Stimulated activated CD8-positive, alpha-beta memory T cell treated with anti-CD3 and anti-CD28 coated beads, Interleukin-7, amount 100 ng/mL, for 4 hours (primary cell): ENCODE measurements around the gene PFAS.
A peak's percentile ranks its signal among the peaks of the same experiment; 100 is the strongest.
"Not testable (repeated sequence)": the region's sequence is repeated elsewhere in the genome, so short reads cannot be mapped to it uniquely, and the experiment has no call there.

Source experiments
- DNase-seq, 2 donors: peaks; one replicate each; pipeline ENCODE4 v3.0.0-alpha.2; 2020; ENCODE audit warnings: low read depth in 2 of 2

PFAS gene, protein sequence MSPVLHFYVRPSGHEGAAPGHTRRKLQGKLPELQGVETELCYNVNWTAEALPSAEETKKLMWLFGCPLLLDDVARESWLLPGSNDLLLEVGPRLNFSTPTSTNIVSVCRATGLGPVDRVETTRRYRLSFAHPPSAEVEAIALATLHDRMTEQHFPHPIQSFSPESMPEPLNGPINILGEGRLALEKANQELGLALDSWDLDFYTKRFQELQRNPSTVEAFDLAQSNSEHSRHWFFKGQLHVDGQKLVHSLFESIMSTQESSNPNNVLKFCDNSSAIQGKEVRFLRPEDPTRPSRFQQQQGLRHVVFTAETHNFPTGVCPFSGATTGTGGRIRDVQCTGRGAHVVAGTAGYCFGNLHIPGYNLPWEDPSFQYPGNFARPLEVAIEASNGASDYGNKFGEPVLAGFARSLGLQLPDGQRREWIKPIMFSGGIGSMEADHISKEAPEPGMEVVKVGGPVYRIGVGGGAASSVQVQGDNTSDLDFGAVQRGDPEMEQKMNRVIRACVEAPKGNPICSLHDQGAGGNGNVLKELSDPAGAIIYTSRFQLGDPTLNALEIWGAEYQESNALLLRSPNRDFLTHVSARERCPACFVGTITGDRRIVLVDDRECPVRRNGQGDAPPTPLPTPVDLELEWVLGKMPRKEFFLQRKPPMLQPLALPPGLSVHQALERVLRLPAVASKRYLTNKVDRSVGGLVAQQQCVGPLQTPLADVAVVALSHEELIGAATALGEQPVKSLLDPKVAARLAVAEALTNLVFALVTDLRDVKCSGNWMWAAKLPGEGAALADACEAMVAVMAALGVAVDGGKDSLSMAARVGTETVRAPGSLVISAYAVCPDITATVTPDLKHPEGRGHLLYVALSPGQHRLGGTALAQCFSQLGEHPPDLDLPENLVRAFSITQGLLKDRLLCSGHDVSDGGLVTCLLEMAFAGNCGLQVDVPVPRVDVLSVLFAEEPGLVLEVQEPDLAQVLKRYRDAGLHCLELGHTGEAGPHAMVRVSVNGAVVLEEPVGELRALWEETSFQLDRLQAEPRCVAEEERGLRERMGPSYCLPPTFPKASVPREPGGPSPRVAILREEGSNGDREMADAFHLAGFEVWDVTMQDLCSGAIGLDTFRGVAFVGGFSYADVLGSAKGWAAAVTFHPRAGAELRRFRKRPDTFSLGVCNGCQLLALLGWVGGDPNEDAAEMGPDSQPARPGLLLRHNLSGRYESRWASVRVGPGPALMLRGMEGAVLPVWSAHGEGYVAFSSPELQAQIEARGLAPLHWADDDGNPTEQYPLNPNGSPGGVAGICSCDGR (N-terminal part only)

DNA sequence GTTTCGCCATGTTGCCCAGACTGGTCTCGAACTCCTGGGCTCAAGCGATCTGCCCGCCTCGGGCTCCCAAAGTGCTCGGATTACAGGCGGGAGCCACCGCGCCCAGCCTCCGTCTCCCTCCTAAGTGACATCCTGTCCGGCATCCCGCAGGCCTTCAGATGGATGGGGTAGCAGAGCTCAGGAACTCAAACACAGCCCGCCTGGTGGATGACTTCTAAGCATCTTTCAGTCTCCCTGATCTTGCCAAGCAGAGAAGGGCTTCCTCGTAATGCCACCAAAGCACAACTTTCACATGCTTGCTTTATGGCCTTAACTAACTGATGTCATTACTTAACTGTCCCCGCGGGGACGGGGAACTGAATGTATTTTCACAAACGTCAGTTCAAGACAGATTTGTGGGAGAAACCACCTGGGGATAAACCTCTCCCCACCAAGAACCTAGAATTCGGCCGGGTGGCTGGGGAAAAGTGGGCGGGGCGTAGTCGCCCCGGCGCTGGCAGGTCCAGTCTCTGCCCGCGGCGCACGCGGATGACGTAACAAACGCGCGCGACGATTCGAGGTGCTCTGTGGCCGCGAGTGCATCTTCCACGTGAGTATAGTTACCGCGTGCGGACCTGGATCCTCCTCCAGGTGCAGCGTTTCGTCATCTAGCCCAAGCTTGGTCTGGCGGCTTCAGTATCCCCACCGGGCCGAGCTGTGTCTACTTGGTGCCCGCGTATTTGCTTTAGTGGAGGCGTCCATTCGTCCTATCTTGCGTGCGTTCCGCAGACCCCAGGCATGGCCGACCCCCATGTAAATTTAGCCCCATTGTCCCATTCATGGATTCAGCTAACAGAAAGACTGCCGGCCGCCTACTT is at the start of gene PFAS:
PFAS (plus strand) TSS at position 539 of the 857 bp plus-strand sequence. CDS start 4,649 bp downstream, outside the sequence.
- DNase-seq = peak; percentile 94 to 97

DNA sequence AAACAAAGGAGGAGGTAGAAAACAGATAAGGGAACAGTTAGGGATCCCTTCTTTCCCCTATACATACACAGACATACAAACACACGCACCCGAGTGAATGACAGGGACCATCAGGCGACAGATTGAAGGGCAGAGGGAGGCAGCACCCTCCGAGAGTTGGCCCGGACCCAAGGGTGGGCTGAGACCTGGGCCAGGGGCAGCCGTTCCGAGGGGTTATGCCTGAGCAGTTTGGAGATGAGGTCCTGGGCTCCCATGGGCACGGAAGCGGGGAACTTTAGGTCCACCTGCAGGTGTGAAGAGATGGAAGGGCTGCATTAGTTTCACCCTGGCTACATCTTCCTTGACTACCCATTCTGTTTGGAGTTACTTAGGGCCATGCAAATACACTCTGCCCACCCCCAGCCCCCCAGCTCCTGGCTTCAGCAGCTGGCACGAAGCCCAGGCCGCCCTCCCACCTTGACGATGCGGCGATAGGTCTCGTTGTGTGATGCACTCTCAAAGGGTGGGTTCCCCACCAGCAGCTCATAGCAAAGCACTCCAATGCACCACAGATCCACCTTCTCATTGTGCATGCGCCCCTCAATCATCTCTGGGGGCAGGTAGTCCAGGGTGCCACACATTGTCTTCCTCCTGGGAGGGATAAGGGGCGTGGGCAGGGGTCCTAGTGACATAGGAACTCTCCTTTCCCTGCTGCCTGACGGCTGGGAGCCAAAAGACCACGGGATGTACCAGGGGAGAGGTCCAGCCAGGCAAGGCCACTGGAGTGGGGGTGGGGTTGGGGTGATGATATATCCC is 44.1 kb upstream of the PFAS start:
- DNase-seq = no peak

DNA sequence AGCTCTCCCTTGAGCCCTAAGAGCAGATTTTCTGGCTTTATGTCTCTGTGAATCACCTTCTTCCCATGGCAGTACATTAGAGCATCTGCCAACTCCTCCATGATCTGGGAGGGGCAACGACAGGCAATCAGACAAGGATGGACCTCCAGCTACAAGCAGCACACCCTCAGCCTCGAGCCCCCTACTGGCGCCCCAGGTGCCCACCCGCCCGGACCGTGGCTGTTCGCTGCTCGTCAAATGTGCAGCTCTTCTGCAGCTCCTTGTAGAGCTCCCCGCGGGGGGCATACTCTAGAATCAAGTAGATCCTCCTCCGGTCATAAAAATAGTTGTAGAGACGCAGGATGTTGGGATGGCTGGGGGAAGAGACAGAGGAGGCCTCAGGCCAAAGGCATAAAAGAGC is 42.6 kb upstream of the PFAS start:
- DNase-seq = no peak

DNA sequence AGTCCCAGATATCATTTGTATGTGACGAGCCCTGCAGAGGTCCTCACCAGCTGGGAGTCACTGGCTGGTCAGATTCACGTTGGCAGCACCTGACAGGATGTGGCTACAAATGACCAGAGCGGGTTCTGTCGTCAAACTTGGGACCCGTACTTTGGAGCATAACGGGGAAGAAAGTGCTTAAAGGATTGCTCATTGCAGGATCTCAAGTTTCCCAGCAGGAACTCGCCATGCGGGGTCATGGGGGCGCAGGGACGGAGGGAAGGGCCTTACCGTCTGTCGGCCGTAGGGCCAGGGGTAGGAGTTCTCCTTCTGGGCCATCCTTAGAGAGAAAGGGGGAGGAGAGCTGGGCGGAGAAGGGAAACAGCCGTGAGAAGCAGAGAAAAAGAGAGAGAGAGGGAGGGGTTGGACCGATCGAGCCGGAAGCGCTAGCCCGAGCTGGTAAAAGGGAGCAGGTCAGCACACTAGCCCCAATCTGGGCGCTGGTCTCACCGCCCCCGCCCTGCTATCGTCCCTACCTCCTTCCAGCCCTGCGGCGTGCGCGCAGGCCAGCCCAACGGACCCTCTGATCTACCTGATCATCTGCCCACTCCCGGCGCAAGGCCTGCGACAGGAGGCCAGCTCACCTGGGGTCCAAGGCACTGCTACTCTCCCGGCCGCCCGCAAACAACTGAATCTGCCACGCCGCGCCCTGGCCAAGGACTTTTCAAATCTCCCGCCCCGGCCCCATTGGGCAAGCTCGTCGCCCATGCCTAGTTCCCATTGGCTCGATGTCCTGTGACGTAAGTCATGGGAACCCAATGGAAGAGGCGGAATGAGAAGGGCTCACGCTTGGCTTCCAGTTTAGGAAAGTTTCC is 39.0 kb upstream of the PFAS start, which contains the start of gene AURKB:
AURKB (minus strand) TSS at position 669 of the 854 bp plus-strand sequence; CDS start at position 318, 351 bp downstream.
- peak; percentile 84 to 90 for DNase-seq

DNA sequence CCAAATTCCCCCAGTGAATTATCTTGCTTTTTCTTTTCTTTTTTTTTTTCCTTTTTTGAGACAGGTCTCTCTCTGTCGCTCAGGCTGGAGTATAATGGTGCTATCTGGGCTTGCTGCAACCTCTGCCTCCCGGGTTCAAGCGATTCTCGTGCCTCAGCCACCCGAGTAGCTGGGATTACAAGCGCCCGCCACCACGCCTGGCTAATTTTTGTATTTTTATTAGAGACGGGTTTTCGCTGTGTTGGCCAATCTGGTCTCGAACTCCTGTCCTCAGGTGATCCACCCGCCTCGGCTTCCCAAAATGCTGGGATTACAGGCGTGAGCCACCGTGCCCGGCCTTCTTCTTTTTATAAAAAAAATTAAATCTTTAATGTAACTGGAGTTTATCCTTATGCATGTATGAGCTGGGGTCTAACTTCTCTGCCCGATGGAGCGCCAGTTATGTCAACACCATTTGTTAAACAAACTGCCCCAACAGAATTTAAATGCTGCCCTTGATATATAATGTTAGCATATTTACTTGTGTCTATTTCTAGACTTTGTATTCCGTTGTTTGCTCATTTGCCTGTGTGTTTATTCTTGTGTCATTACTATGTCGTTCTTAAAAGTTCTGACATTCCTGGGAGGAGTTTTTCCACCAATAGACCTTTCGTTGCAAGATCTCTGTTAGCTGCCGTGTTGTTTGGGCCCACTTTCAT is 38.2 kb upstream of the PFAS start:
- DNase-seq = no peak

DNA sequence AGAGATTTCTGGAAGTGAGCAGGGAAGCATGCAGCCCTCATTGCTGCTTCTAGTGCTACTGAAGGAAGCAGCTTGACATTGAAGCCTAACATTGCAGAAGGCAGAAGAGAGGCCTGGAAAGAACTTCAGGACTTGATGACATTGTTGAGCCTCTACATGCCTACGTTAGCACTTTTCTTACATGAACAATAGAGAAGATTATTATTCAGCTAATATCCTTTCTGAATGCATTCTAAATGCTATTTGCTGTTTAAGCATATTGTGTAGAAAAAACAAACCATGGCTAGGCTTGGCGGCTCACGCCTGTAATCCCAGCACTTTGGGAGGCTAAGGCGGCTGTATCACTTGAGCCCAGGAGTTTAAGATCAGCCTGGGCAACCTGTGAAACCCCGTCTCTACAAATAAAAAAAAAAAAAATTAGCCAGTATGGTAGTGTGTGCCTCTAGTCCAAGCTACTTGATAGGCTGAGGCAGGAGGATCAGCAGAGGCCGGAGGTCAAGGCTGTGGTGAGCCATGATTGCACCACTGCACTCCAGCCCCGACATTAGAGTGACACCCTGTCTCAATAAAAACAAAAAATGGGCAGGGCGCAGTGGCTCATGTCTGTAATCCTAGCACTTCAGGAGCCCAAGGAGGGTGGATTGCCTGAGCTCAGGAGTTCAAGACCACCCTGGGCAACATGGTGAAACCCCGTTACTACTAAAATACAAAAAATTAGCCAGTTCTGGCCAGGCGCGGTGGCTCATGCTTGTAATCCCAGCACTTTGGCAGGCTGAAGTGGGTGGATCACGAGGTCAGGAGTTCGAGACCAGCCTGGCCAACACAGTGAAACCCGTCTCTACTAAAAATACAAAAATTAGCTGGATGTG is 36.5 kb upstream of the PFAS start:
- no peak for DNase-seq

DNA sequence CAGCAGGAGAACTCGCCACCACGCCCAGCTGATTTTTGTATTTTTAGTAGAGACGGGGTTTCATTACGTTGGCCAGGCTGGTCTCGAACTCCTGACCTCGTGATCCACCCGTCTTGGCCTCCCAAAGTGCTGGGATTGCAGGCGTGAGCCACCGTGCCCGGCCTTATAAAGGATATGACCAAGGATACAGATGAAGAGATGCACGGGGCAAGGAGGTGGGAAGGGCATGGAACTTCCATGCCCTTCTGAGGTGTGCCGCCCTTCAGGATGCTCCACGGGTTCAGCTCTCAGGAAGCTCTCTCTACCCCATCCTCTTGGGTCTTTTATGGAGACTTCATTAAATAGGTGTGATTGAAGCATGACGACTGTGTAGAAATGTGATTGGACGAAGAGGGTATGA is 35.1 kb upstream of the PFAS start:
- not testable (repeated sequence) for DNase-seq

DNA sequence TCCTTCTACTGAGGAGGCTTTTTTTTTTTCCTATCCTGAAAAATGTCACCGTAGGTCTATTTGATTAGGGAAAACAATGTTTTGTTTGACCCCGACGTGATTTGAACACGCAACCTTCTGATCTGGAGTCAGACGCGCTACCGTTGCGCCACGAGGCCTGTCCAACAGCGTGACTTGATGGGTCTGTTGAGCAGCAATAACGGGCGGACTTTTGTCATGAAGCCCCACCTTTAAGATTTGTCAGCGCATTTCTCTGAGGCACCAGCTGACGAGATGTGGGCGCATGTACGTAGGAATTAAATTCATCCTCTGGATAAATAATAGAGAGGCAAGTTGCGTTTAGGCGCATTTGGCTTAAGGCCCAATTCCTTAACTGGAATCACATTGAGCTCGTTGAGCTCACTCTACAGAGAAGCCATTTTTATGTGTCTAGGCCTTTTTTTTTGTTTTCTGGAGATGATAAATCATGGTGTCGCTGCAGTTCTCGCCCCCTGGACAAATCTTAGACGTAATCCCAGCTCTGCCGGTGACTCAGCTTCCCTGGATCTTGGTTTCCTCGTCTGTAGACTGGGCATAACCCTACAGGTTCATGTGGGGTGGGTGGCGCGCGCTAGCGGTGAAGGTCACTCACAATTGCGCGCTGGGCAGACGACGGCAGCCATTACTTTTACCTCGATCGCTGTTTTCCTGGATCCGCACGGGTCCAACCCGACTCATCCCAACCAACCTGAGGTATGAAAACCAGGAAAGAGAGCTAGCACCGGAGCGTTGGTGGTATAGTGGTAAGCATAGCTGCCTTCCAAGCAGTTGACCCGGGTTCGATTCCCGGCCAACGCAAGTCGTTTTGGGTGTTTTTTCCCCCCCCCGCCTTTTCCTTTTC is 28.1 kb upstream of the PFAS start:
- peak; percentile 71 to 89 for DNase-seq

DNA sequence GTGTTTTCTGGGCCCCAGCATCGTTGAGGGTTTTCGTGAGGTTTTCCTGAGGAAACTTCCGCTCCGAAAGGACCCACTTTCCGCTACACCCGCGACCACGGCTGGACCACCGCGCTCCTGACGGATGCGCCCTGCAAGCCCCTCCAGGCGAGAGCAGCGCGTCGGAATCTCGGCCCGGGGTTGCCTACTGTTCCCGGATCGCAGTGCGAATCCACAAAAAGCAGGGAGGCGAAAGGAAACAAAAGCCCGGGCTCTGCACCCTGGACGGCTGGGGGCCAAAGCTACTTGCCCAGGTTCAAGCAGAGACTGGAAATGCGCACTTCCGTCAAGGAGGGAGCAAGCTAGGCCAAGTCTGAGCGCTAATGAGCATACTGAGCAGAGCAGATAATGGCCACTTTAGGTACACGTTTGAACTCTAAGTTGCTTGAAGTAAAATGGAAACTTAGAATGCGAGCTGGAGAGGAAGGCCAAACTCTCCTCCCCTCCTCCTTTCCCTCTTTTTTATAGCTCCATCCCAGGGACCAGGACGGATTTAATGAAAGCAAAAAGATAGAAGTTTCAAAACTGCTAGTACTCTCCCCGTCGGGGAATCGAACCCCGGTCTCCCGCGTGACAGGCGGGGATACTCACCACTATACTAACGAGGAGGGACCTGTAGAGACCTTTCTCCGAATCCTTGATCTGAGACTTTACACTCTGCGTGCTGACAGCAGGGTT is 27.3 kb upstream of the PFAS start:
- peak; percentile 68 to 85 for DNase-seq

DNA sequence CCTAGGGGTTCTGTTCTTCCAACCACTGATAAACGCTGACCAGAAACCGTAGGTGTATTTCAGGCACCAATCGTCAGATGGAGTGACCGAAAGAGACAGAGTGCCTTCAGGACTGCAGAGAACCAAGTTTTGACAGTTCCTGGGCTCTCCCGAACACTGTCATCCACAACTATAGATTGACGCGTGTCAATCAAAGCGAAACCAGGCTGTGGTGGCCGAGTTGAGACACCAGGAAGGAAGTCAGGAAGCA is 26.8 kb upstream of the PFAS start:
- no peak for DNase-seq

DNA sequence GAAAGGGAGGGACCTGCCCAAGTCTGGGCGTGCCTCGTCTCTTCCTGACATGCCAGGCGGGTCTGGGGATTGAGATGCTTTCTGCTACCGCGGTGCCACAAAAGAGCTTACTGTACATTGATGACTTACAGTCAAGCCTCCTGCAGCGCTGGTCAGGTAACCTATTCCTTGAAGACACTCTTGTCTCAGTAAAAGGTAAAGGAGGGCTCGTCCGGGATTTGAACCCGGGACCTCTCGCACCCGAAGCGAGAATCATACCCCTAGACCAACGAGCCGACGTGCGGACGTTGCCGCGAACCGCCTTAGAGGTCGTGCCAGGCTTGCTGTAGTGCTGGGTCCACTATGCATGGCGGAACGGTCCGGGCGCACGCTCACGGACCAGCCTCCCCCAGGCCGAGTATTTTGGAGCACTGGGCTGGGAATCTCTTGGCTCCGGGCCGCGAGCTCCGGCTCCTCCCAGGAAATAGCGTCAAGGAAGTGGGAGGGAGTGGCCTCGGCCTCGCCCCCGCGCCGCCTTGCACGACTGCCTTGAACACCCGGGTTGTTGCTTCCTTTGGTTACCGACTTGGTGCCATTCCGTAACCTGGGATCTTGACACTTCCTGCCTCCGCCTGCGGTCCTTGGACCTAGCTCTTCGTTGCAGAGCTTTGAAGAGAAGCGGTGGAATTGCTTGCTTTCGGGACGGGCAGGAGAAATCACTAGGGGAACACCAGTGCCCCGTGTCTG is 26.3 kb upstream of the PFAS start:
- DNase-seq = peak; percentile 83 to 84

DNA sequence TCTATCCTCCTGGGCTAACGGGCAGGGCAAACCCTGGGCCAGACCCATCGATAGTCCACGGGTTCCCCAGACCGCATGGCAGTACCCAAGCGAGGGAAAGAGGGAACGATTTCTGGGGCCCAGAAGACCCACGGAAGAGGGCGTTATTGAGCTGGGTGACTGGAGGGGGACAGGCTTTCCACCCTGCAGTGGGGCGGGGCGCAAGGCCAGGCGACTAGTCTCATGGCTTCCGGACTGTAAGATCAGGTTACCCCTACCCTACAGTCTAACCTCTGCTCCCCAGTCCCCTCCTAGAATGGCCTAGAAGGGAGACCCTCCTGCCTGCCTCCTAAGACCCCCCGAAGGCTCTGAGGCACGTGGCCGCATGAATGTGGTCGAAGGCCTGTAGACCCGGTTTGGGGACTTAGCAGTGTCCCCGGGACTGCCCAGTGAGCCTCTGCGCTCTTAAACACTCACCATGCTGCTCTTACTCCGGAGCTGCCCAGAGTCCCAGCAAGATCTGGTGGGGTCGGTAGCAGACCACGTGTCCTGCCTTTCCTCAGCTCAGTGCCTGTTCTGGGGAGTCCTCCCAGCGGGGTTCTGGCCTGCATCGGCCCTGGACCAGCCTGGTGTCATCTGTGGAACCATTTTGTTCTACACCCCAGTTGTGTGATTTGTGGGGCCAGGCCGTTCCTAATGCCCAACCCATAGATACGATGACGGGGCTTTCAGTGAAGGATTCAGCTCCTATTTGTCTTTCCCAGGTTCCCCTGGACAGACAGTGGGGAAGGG is 25.5 kb upstream of the PFAS start:
- DNase-seq = peak; percentile 15 to 43

DNA sequence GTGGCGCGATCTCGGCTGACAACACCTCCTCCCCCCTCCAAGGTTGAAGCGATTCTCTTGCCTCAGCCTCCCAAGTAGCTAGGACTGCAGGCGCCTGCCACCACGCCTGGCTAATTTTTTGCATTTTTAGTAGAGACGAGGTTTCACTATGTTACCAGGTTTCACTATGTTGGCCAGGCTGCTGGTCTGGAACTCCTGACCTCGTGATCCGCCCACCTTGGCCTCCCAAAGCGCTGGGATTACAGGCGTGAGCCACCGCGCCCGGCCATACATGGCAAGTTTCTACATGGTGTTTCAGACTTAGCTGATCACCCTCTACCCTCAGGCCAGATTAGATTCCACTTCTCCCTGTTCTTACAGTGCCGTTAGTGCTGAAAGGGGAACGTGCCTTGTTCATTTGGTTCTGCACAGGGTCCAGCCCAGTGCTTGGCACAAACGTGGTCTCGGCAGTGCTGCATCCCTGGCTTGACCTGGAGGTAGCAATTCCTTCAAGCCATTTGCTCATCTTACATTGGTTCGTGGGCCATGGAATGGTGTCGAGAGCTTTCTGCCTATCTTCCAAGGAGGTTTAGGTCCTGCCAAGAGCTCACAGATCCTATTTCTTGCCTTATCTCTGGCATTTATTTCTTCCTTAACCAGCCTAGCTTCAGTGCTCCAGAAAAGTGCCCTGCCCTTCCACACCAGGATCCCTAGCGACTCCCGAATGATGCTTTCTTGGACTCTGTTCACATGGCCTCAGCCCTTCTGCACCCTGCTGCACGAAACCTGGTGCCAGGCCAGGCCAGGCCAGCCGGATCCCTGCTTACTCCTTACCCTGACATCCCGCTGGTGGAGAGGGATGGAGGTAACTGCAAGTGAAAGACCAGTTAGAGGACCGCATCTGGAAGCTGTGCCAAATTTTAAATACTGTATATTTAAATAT is 23.9 kb upstream of the PFAS start:
- DNase-seq = no peak
